ENCODE results near the gene LRCH1. TPM values are rescaled to one million over a fixed set of nuclear protein-coding genes. Genes with fewer than 3 reads are reported as not detected.

LRCH1 gene
- total RNA-seq, 4 donors from 2014 or later: 54.3 to 72.2 (median 57.4) TPM

GRCh38 chr13:46638262-46638661, 85.3 kb downstream of the LRCH1 start:
- H3K4me1 ChIP-seq: peaks cover 23 to 92% (median 31%) of the 10 kb centered on the region in 3 donors

GRCh38 chr13:46639033-46639981, 86.3 kb downstream of the LRCH1 start:
- Histone ChIP-seq H3K4me3 (no peak overlapping the region), H3K4me1 (peaks cover 30 to 93% (median 38%) of the 10 kb centered on the region in 3 donors), H3K36me3 (no peaks in the 10 kb centered on the region), H3K9me3 (no peaks in the 10 kb centered on the region), H3K27ac (peak overlapping the region; percentile 64 to 76 (median 74)), H3K27me3 (no peaks in the 10 kb centered on the region)
- ATAC-seq: no peak
- TF ChIP-seq POLR2A (IDR thresholded peaks at IDR 0.05) (no peak), CTCF (IDR thresholded peaks at IDR 0.05) (no peak), POLR2AphosphoS5 (IDR thresholded peaks at IDR 0.05) (no peak), EP300 (IDR thresholded peaks at IDR 0.05) (no peak)
- WGBS, 2 donors (ENCODE audit: low coverage in 1 of 2): 25 to 33% methylated on average over 3 of the region's 5 CpGs

More at GRCh38 chr13:46638262-46638661, 85.3 kb downstream of the LRCH1 start:
- 59 to 64% methylated on average over 2 of the region's 2 CpGs for WGBS, 2 donors (ENCODE audit: low coverage in 1 of 2)
- no peak for TF ChIP-seq POLR2AphosphoS5 (IDR thresholded peaks at IDR 0.05)
- no peak for TF ChIP-seq EP300 (IDR thresholded peaks at IDR 0.05)
- no peak for TF ChIP-seq CTCF (IDR thresholded peaks at IDR 0.05)
- no peak for TF ChIP-seq POLR2A (IDR thresholded peaks at IDR 0.05)
- Histone ChIP-seq H3K27me3 (no peaks in the 10 kb centered on the region), H3K9me3 (no peaks in the 10 kb centered on the region), H3K4me3 (no peak overlapping the region), H3K27ac (peak overlapping the region in 3 of 4 donors; percentile 12 to 75 (median 73)), H3K36me3 (no peaks in the 10 kb centered on the region)
- ATAC-seq: no peak

DNA sequence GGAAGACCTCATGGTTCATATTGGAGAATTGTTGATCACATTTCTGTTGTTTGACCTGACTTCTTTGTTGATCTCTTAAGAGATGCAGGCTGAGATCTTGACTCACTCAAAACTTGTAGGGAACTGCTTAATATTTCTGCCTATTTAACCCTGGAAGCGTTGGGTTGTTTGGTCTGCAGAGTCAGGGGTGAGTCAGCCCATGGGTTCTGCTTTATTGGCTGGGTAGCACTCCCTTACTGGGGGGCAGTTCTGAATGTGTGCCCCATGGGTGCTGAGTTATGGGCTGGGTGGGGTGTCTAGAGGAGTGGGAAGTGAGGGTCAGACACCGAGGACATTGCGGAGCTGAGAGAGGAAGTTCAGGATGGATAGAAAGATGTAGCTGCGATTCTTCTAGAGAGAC, 87.9 kb downstream of the LRCH1 start:
- H3K4me3 ChIP-seq: no peak overlapping the region
- ATAC-seq: no peak
- 79% methylated on average over 4 of the region's 4 CpGs; no CpG with 5 or more reads in 1 of the 2 donors for WGBS, 2 donors (ENCODE audit: low coverage in 1 of 2)

GRCh38 chr13:46641274-46642081, 88.5 kb downstream of the LRCH1 start:
- Histone ChIP-seq H3K36me3 (no peaks in the 10 kb centered on the region), H3K9me3 (no peaks in the 10 kb centered on the region), H3K4me1 (peaks cover 38 to 100% (median 41%) of the 10 kb centered on the region in 3 donors), H3K27ac (peak overlapping the region; percentile 49 to 75 (median 62)), H3K4me3 (peak overlapping the region; percentile 3 to 10), H3K27me3 (no peaks in the 10 kb centered on the region)
- ATAC-seq: peak; percentile 17
- TF ChIP-seq POLR2AphosphoS5 (IDR thresholded peaks at IDR 0.05) (no peak), CTCF (IDR thresholded peaks at IDR 0.05) (no peak), EP300 (IDR thresholded peaks at IDR 0.05) (no peak), POLR2A (IDR thresholded peaks at IDR 0.05) (no peak)
- 34 to 39% methylated on average over 6 to 13 of the region's 13 CpGs for WGBS, 2 donors (ENCODE audit: low coverage in 1 of 2)

More for the DNA sequence above, 87.9 kb downstream of the LRCH1 start:
- Histone ChIP-seq H3K27me3 (no peaks in the 10 kb centered on the region), H3K36me3 (no peaks in the 10 kb centered on the region), H3K27ac (peak overlapping the region in 3 of 4 donors; percentile 49 to 75 (median 64)), H3K9me3 (no peaks in the 10 kb centered on the region), H3K4me1 (peaks cover 38 to 99% (median 40%) of the 10 kb centered on the region in 3 donors)
- TF ChIP-seq EP300 (IDR thresholded peaks at IDR 0.05) (no peak), CTCF (IDR thresholded peaks at IDR 0.05) (no peak), POLR2AphosphoS5 (IDR thresholded peaks at IDR 0.05) (no peak), POLR2A (IDR thresholded peaks at IDR 0.05) (no peak)
